ENCODE data around the gene EVC.
A peak's percentile ranks its signal among the peaks of the same experiment; 100 is the strongest.

The EVC gene

DNA sequence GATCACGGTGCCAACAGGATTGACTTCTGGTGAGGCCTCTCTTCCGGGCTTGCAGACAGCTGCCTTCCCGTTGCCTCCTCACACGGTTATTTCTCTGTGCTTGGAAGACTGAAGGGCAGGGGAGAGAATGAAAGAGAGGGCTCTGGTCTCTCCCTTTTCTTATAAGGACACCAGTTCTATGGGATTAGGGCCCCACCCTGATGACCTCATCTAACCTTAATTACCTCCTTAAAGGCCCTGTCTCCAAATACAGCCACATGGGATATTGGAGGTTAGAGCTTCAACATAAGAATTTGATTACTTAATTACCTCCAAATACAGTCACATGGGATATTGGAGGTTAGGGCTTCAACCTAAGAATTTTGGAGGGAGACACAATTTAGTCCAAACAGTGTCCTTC is 46.5 kb downstream of the EVC start:
- no peak for DNase-seq

DNA sequence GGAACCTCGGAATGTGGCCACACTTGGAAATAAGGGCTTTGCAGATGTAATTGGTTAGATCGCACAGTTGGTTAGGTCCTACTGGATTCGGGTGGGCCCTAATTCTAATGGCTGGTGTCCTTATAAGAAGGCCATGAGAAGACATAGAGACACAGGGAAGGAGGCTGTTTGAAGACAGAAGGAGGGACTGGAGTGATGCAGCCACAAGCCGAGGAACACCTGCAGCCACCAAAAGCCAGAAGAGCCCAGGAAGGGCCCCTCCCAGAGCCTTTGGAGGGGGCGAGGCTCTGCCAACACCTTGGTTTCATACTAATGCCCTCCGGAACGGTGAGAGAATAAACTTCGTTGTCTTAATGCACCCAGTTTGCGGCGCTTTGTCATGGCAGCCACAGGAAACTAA is 47.0 kb downstream of the EVC start:
- DNase-seq: no peak

DNA sequence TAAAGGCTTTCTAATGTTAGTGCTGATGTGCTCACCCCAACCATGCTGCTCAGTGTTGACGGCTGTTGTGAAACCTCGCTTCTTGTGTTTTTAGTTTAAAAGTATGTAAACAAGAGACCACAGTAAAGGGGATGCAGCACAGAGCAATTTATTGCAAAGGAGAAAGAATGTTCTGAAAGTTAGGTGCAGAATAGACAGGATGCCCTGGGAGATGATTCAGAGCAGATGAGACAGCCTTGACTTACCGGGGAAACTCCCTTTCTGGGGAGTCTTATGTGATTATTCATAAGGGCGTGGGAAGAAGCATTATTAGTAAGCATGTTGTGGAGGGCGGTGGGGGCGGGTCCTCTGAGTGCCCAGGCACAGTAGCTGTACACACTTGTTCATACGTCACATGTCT is 47.7 kb downstream of the EVC start:
- peak; percentile 55 for DNase-seq

DNA sequence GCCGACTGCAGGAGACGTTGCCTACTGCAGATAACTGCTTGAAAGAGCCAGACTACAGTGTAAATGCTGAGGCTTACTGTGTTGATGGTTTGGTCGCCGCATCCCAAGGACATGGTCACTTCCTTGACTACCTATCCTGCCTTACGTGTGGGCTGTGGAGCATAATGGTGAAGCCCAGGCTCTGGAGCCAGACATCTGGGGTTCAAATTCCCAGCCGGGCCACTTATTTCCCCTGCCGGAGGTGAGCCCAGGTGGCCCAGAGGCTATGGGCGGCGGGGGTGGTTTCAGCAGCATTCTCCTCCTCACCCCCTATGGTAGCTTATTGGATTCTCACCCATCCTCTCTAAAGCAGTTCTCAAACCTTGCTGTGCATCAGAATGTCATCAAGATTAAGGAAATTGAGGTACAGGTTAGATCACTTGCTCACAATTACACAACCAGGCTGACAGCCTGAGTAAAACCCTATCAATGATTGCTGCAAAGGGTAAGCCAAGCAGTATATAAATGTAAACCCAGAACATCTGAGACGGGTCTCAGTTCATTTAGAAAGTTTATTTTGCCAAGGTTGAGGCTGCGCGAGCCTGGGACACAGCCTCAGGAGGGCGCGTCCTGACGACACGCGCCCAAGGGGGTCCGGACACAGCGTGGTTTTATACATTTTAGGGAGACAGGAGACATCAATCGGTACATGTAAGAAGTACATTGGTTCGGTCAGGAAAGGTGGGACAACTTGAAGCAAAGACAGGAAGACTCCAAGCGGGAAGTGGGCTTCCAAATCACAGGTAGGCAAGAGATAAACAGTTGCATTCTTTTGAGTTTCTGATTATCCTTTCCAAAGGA is 48.5 kb downstream of the EVC start:
- DNase-seq: no peak

DNA sequence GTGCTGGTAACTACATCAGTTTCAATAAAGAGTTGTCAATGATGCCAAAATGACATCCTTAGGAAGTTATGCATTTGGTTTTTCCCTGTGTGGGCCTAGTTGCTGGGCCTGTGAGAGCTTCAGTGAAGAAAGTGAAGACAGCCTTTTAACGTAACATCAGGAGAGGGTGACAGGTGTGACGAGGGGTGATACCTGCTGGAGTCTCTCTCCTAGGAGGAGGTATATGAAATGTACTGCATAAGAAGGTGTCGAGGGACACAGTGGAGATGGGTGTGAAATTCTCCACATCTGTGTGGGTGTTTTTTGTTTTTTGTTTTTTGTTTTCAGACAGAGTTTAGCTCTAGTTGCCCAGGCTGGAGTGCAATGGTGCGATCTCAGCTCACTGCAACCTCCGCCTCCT is 49.2 kb downstream of the EVC start:
- no peak for DNase-seq

DNA sequence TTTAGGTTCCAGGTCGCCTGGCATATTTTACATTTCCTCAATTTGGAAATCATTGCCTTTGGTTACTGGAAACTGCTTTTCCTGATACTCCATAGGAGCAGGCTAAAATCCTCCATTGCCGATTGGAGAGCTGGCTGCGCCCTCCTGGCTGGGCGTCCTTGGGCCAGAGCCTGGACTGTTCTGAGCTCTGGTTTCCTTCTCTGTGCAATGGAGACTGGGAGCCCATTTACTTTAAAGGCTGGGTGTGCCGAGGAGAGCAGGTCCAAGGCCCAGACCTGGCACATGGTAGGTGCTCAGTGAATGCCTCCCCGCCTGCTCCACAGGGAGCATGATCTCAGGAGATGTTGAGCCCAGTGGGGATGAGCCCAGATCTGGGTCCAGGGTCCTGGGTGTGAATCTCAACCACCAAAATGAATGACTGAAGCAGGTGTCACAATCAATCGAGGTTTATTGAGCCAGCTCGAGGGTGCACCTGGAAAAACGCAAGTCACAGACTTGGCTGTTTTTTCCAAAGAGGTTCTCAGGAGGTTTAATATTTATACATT is 50.0 kb downstream of the EVC start:
- DNase-seq: no peak

DNA sequence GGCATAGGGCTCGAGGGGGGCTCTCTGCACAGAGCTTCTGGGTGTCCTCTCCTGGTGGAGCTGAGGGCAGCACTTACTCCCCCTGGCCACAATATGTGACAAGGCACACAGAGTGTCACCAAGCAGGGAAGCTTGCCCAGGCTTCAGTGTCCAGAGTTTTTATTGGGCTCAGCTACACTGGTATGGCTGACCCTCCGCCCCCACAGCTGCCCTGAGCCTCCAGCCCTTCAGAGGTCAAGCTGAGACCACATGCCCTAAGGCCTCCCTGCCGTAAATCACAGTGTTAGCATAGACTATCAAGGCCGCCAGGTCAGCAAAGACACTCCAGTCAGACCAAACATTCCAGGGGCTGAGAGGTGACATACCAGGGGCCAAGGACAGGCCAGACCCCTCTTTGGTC is 59.0 kb downstream of the EVC start:
- DNase-seq: no peak

DNA sequence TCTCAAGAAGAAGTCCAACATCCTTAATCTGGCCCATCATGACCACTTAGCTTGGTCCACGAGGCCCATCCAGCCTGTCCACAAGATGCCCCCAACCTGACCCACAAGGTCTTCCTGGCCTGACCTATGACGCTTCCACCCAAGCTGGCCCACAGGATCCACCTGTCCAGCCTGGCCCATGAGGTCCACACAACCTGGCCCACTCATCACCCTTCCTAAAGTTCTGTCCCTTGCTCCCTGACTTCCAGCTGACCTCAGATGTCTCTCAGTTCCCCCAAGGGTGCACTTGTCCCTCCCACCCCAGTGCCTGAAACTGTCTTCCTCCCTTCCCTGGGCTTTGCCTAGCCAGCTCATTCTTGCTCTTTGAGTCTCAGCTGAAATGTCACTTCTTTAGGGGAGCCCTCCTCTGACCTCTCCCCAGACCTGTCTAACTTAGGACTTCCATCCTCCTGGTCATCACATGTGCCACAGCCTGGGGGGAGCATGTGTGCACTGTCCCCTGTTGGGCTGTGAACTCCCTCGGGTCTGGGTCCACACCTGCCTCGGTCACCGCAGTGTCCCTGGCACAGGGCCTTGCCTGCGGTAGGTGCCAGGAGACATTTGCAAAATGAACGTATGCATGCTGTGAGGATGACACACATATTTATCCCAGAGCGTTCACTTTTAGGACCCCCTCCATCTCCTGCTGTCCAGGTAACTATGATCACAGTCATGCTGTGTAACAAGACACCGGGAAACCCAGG is 61.7 kb downstream of the EVC start:
- DNase-seq: no peak

DNA sequence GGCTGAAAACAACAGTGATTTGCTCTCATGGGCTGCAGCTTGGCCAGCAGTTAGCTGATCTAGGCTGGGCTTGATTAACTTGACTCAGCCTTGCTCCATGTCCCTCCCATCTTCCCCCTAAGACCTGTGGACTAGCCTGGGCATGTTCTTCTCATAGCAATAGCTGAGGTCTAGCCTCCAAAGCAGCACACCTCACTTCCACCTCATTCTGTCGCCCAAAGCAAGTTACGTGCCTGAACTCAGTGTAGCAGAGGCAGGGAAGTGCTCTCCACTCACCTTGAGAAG is 62.2 kb downstream of the EVC start:
- DNase-seq: no peak

DNA sequence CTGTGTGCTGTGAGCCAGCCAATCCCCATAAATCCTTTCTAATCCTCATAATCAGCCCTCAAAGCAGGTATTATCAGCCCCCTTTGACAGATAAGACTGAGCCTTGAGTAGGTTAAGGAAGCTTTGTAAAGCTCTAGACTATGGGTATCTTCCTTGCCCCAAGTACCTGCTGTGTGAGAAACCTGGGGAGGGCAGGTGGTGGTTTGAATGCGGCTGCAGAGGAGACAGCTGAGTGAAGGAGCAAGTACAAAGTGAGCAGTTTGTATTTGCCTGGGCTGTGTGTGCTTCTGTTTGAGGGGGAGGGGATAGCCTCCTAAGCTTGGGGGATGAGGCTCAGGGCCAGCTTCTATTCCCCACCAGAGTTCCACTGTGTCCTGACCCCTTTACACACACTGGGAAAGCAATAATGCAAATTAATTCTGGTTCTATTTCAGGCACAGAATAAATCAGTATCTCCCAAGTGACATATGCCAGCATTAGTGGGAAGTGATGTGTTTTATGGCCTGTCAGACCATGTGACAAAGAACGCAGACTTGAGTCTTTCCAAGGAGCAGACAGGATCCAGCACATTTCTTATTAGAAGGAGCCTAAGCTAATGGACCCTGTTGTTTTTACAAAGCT is 63.5 kb downstream of the EVC start:
- no peak for DNase-seq

DNA sequence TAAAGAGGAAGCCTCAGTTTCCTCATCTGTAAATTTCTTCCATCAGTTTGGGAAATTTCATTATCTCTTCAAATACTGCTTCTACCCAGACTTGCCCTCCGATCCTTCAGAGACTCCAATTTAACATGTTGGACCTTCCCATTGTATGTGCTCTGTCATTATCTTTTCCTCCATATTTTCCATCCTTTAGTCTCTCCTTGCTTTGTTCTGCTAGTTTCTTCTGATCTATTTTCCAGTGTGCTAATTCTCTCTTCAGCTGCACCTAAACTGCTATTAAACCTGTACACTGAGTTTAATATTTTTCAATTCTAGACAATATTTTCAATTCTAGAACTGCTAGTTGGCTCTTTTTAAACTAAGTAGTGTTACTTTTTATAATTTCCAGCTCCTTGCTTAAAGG is 65.5 kb downstream of the EVC start:
- no peak for DNase-seq

DNA sequence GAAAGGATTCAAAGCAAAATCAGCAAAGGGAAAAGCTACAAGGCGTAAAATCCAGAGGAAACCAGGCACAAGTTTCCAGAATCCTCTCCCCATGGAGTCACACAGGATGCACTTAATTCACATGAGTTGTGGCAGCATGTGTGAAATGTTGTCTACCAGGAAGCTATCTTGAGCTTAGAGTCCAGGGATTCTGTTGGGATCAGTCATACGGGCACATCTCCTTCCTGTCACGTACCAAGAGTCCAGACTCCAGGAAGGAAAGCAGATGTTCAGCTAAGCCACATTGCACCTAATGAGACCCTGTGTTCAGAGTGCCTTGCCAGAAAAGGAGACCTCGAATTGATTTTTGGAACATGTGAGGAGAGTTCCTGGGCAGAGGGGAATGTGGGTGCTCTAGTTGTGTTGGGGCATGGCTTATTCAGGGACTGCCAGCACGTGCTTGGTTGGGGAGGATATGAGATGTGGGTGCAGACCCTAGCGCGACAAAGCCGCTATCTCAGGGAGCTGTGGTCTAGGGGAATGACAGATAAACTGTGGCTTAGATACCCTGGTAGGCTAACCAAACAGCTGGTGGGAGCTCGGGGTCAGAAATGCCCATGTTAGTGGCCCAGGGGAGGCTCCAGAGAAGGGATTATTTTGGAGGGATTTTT is 70.0 kb downstream of the EVC start:
- no peak for DNase-seq

DNA sequence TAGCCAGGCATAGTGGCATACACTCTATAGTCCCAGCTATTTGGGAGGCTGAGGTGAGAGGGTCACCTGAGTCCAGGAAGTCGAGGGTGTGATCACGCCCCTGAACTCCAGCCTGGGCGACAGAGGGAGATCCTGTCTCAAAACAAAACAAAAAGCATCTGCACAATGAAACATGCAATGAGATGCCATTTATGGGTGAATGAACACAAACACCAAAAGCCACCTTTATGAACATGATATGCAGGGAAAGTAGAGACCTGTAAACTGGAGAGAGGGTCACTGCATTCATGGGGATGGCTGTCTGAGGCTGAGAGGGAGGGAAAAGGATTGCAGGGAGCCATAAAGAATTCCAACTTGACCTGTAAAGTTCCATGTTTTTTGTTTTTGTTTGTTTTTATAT is 70.7 kb downstream of the EVC start:
- DNase-seq: no peak

DNA sequence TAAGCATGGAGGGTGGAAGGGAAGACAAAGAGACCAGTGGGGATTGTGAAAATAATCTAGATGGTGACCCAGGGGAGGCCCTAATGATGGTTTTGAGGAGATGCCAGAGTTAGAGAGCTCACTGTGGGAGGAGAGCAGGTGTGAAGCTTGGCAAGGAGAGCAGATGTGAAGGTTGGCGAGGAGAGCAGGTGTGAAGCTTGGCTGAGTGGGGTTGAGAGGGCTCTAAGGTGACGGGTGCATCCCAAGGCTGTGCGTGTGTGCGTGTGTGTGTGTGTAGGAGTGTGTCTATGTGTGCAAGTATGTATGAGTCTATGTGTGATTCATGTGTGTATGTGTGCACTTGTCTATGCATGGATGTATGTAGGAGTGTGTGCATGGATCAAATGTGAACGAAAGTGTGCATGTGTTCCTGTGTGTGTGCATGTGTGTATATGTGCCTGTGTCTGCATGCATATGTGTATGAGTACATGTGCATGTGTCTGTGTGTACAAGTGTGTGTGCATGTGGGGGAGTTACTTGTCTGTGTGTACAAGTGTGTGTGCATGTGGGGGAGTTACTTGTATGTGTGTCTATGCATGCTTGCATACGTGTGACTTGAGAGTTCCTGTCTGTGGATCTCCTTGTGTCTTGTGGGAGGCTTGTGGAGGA is 72.0 kb downstream of the EVC start:
- DNase-seq: no peak

DNA sequence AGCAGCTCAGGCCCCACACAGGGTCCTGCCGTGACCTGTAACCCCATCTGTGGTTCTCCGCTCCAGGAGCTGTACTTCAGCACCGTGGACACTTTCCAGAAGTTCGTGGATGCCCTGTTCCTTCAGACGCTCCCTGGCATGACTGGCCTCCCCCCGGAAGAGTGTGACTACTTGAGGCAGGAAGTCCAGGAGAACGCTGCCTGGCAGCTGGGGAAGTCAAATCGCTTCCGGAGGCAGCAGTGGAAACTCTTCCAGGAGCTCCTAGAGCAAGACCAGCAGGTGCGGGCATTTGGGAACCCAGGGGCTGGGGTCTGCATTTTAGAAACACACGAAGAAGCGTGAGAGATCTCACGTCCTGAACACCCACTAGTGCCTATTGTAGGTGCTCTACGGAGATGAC is 72.5 kb downstream of the EVC start:
- DNase-seq: no peak

DNA sequence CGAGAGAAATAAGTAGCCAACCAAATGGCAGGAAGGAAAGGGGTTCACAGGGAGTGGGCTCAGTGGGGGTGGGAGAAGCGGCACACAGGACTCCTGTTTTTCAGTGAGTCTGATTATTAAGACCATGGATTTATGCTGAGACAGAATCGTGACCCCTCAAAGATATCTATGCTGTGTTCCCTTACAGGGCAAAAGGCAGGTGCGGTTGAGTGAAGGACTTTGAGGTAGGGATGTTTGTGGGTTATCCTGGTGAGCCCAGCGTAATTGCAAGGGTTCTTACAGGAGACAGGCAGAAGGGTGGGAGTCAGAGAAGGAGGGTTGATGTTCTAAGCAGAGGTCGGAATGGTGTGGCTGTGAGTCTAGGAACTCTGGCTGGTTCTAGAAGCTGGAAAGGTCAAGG is 73.0 kb downstream of the EVC start:
- no peak for DNase-seq

DNA sequence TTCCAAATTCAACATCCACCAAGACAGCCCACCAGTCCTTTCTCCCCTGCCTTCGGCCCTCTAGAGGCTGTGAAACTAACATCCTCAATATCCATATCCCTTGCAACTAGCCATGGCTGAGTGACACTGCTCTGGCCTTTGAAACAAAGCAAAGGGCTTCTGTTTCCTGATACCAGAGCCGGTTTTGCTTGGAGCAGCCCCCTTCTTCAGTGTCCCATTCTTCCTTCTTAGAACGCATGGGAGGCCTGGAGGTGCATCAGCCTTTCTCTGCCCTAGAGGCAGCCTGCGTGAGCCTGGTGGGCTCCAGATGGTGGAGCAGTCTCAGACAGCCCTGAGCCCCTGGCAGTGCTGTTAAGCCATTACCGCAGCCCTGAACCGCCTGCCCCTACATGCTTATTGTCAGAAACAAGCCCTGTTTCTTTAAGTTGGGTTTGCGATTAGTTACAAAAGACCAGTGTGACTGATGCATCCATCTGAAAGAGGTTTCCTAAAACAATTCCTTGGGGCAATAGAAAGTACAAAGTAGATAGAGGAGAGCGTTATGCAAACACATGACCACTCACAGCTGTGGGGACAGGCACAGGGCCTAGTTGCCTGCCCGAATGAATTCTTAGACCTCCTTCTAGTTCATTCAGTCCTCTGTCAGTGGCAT is 74.1 kb downstream of the EVC start:
- DNase-seq: no peak

DNA sequence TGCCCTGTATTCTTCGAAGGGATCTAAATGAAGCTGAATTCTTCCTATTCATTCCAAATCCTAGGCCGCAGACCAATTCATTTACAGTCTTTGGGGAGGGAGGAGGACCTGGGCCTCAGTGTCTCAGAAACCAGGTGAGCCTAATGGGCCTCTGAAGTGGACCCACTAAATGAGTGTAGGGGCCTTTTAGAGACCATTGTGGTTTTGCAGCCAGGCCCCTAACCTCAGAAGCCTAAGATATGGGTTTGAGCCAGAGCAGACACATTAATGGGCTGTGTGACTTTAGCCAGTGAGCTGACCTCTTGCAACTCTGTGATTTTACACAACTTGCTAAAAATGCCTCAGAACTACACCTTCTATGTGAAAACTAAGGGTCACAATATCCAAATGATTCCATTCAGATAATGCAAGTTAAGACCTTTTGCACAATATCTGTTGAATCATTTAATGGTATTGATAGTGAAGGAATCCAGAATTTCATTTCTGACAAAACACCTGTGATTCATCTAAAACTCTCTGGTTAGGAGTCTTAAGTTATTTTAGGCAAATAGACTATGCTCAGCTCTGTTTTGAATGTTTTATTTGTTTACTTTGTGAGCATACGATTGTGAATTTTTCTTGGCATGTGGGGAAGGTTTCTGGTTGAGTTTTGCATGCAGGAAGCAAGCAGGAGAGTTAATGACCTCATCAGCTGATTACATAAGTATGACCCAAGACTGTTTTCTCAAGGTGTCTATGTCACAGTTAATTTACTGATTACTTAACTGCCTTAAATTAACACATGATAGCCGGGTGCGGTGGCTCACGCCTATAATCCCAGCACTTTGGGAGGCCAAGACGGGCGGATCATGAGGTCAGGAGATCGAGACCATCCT is 75.0 kb downstream of the EVC start:
- DNase-seq: no peak

DNA sequence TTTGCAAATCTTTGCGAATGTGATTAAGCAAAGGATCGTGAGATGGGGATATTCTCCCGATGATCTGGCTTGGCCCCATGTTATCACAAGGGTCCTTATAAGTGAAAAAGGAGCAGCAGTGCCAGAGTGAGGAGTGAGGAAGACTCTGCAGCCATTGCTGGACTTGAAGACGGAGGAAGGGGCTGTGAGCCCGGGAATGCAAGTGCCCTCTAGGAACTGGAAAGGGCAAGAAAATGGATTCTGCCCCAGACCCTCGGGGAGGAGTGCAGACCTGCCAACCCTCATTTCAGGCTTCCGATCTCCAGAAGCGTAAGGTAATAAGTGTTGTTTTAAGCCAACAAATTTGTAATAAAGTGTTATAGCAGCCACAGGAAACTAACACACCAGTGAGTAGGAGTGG is 76.3 kb downstream of the EVC start:
- no peak for DNase-seq

DNA sequence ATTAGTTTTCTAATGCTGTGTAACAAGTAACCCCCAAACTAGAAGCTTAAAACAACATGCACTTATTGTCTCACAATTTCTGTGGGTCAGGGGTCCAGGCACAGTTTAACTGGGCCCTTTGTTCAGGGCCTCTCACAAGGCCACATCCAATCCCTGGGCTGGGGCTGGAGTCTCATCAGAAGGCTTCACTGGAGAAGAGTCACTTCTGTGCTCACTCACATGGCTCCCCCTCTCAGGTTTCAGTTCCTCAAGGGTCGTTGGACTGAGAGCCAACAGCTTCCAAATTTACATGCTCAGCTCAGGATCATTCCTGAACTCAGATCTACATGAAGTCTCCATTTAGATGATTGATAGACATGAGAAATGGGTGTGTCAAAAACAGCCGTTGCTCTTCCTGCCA is 77.1 kb downstream of the EVC start:
- no peak for DNase-seq

DNA sequence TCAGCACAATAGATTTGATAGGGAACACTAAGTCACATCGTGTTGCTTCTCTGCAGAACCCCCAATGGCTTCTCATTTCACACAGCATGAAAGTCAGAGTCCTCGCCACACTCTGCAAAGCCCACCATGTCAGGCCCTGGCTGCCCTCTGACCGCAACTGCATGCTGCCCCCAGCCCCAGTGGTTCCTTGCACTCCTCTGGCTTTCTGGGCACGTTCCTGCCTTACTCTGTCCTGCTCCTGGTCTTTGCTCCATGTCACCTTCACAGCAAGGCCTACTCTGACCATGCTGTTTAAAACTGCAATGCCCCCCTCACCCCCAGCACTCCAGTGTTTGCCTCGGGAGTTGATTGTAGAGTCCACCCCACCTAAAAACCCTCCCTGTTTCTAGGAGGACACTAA is 78.1 kb downstream of the EVC start:
- no peak for DNase-seq

DNA sequence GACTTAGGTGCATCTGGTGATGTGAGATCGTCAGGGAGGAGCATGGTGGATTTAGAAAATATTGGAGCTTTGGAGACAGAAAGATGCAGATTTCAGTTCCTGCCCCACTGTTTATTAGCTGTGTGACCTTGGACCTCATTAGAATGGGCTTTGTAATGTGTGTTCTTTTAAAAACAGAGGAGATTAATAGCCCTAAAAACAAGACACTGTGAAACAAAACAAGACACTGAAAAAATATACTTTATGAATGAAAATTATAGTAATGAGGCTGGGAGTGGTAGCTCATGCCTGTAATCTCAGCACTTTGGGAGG is 79.5 kb downstream of the EVC start:
- DNase-seq: no peak
